Left lung (tissue), 10 donors: ENCODE data around the gene MIA2. TPM values are rescaled to one million over a fixed set of nuclear protein-coding genes. Genes with fewer than 3 reads are reported as not detected.

ENCODE experiments used
- ATAC-seq: fragments of 200-7000 bp; cut with Tn5 transposase; one replicate; pipeline ENCODE4 v1.9.1; 2020; ENCODE audit warnings: moderate library complexity
- DNase-seq, 4 donors: peaks; one replicate each; pipeline ENCODE4 v3.0.0-alpha.2; 2013 to 2020
- H3K27ac ChIP-seq, 2 donors: fragments of 200-600 bp; sonication (generic) in 1 of 2; one replicate each; pipeline versions ENCODE4 v1.5.0 to v1.8.0; 2020 to 2021
- H3K27me3 ChIP-seq, 2 donors: fragments of 200-600 bp; sonication (generic) in 1 of 2; one replicate each; pipeline versions ENCODE4 v1.5.0 to v1.8.0; 2020 to 2021
- H3K36me3 ChIP-seq, 2 donors: fragments of 200-600 bp; sonication (generic) in 1 of 2; one replicate each; pipeline versions ENCODE4 v1.5.0 to v1.8.0; 2020 to 2021
- H3K4me1 ChIP-seq, 2 donors: fragments of 200-600 bp; one replicate each; pipeline ENCODE4 v1.8.0; 2021
- H3K4me3 ChIP-seq, 2 donors: fragments of 200-600 bp; sonication (generic) in 1 of 2; one replicate each; pipeline versions ENCODE4 v1.5.0 to v1.8.0; 2020 to 2021; ENCODE audit warnings: mild to moderate bottlenecking in 1 of 2
- H3K9me3 ChIP-seq, 2 donors: fragments of 200-600 bp; sonication (generic) in 1 of 2; one replicate each; pipeline versions ENCODE4 v1.5.0 to v1.8.0; 2020 to 2021
- intact Hi-C, 2 donors: fragments of 100-400 bp; cut with DNase I; formaldehyde crosslinking; loops; one replicate each; pipeline versions ENCODE4 v1.11.2 to v1.14.2; 2022
- polyA plus RNA-seq, 6 donors: library from polyadenylated mRNA; unstranded; fragments of 120-200 nt; gene quantifications; one replicate each; pipeline ENCODE4 v1.2.1, GENCODE V29; 2013; ENCODE audit not compliant: insufficient read length in 6 of 6
- total RNA-seq, 2 donors: library from RNA; stranded (reverse); fragmentation: NEBNext Ultra II Directional; extraction: Animal tissue kit (Norgen Biotek cat#: 25700); gene quantifications; one replicate each; pipeline ENCODE4 v1.2.1, GENCODE V29; 2021
- TF ChIP-seq, protein P1 (sequence below), 2 donors: fragments of 200-600 bp; sonication (generic) in 1 of 2; IDR thresholded peaks; one replicate each; pipeline versions ENCODE4 v1.5.0 to v1.8.0; 2021; ENCODE audit warnings: antibody characterized with exemption in 2 of 2
- donor health status: DM: no; HTN: yes; CAD: no.
- donor health status: DM: no; HTN: no; CAD: no.

Gene MIA2
- total and polyA plus RNA-seq, 8 donors = 18.5 to 35.8 (median 22.3) TPM

DNA sequence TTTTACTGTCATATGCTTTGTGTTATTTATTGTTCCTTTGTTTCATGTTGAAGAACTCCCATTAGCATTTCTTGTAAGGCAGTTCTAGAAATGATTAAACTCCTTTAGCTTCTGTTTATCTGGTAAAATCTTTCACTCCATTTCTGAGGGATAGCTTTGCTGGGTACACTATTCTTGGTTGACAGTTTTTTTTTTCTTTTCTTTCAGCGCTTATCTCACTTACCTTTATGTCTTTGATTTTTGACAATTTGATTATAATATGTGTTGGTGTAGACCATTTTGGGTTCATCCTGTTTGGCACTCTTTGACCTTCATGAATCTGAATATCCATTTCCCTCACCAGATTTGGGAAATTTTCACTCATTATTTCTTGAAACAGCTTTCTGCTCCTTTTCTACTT is 182.4 kb downstream of the MIA2 start:
- DNase-seq (no peak), ATAC-seq (no peak)
- intact Hi-C loops = no loop called here
- Histone ChIP-seq H3K36me3 (no peaks in the 10 kb centered on the region), H3K4me1 (no peaks in the 10 kb centered on the region), H3K27me3 (no peaks in the 10 kb centered on the region), H3K9me3 (peaks cover 0 to 46% of the 10 kb centered on the region in 2 donors), H3K4me3 (no peak overlapping the region), H3K27ac (no peak overlapping the region)
- TF ChIP-seq, protein P1, sequence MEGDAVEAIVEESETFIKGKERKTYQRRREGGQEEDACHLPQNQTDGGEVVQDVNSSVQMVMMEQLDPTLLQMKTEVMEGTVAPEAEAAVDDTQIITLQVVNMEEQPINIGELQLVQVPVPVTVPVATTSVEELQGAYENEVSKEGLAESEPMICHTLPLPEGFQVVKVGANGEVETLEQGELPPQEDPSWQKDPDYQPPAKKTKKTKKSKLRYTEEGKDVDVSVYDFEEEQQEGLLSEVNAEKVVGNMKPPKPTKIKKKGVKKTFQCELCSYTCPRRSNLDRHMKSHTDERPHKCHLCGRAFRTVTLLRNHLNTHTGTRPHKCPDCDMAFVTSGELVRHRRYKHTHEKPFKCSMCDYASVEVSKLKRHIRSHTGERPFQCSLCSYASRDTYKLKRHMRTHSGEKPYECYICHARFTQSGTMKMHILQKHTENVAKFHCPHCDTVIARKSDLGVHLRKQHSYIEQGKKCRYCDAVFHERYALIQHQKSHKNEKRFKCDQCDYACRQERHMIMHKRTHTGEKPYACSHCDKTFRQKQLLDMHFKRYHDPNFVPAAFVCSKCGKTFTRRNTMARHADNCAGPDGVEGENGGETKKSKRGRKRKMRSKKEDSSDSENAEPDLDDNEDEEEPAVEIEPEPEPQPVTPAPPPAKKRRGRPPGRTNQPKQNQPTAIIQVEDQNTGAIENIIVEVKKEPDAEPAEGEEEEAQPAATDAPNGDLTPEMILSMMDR (IDR thresholded peaks at IDR 0.05) = no peak

GRCh38 chr14:39417014-39417413 is 183.3 kb downstream of the MIA2 start:
- no peak overlapping the region for H3K4me3 ChIP-seq
- no peak overlapping the region for H3K27ac ChIP-seq
- TF ChIP-seq, protein P1 (IDR thresholded peaks at IDR 0.05) = no peak
- DNase-seq (no peak), ATAC-seq (no peak)
- no peaks in the 10 kb centered on the region for H3K4me1 ChIP-seq
- H3K36me3 ChIP-seq = no peaks in the 10 kb centered on the region
- H3K9me3 ChIP-seq = peaks cover 0 to 45% of the 10 kb centered on the region in 2 donors
- intact Hi-C loops = no loop called here
- no peaks in the 10 kb centered on the region for H3K27me3 ChIP-seq

- no peaks in the 10 kb centered on the region for H3K27me3 ChIP-seq
- H3K9me3 ChIP-seq = peaks cover 0 to 28% of the 10 kb centered on the region in 2 donors
- ATAC-seq = no peak
- TF ChIP-seq, protein P1 (IDR thresholded peaks at IDR 0.05) = no peak
- no peak overlapping the region for H3K4me3 ChIP-seq
- no peaks in the 10 kb centered on the region for H3K36me3 ChIP-seq
- DNase-seq = no peak
- H3K4me1 ChIP-seq = peaks cover 0 to 5% of the 10 kb centered on the region in 2 donors
- intact Hi-C loops = no loop called here
- H3K27ac ChIP-seq = no peak overlapping the region
These were observed 185.6 kb downstream of the MIA2 start for GRCh38 chr14:39419272-39419671.

DNA sequence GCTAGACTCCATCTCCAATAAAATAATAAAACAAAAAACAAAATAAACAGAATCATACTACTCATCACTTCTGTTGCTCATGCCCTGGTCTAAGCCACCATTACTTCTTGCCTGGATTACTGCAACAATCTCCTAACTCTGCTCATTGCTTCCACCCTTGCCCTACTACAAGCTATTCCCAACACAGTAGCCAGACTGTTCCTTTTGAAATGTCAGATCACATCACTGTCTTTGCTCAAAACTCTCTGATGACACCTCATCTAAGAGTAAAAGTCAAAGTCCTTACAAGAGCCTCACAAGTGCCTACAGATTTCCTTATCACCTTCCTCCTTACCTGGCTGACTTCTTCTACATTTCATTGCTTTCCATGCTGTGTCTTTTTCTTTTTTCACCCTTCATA is 188.5 kb downstream of the MIA2 start:
- Histone ChIP-seq H3K36me3 (no peaks in the 10 kb centered on the region), H3K27me3 (no peaks in the 10 kb centered on the region), H3K27ac (no peak overlapping the region), H3K4me3 (no peak overlapping the region), H3K4me1 (peaks cover 5 to 27% of the 10 kb centered on the region in 2 donors), H3K9me3 (peaks cover 0 to 3% of the 10 kb centered on the region in 2 donors)
- no peak for ATAC-seq
- intact Hi-C loops = no loop called here
- no peak for DNase-seq
- TF ChIP-seq, protein P1 (IDR thresholded peaks at IDR 0.05) = no peak

DNA sequence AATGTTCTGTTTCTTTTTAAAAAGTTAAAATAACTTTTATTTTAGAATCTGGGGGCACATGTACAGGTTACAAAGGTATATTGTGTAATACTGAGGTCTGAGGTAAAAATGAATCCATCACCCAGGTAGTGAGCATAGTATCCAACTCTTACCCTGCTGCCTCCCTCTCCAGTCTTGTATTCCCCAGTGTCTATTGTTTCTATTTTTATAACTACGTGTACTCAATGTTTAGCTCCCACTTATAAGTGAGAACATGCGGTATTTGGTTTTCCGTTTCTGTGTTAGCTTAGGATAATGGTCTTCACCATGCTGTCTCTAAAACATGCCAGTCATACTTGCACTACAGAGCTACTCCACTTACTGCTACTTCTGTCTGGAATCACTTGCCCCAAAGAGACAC is 190.1 kb downstream of the MIA2 start:
- DNase-seq (no peak), ATAC-seq (peak; percentile 68)
- TF ChIP-seq, protein P1 (IDR thresholded peaks at IDR 0.05) = no peak
- Histone ChIP-seq H3K4me1 (peaks cover 5 to 40% of the 10 kb centered on the region in 2 donors), H3K36me3 (no peaks in the 10 kb centered on the region), H3K27me3 (no peaks in the 10 kb centered on the region), H3K9me3 (no peaks in the 10 kb centered on the region), H3K4me3 (no peak overlapping the region), H3K27ac (no peak overlapping the region)
- intact Hi-C loops = no loop called here
